ENCODE data around the gene PARP16.
"Not testable (repeated sequence)": the region's sequence is repeated elsewhere in the genome, so short reads cannot be mapped to it uniquely, and the experiment has no call there.

Gene PARP16

GRCh38 chr15:65232520-65232919, 54.2 kb downstream of the PARP16 start:
- DNase-seq = no peak

- no peak for DNase-seq
These were observed 55.4 kb downstream of the PARP16 start for GRCh38 chr15:65231306-65231705.

- DNase-seq = not testable (repeated sequence)
These were observed 59.8 kb downstream of the PARP16 start for GRCh38 chr15:65226901-65227300.

GRCh38 chr15:65226221-65226620, 60.5 kb downstream of the PARP16 start:
- no peak for DNase-seq

GRCh38 chr15:65223996-65224395, 62.7 kb downstream of the PARP16 start:
- no peak for DNase-seq

GRCh38 chr15:65222891-65223290, 63.8 kb downstream of the PARP16 start:
- no peak for DNase-seq

- no peak for DNase-seq
These were observed 65.0 kb downstream of the PARP16 start for GRCh38 chr15:65221697-65222096.

GRCh38 chr15:65219137-65219536, 67.5 kb downstream of the PARP16 start:
- no peak for DNase-seq

- DNase-seq = no peak
These were observed 68.9 kb downstream of the PARP16 start for GRCh38 chr15:65217526-65218482.

- no peak for DNase-seq
These were observed 71.2 kb downstream of the PARP16 start for GRCh38 chr15:65215496-65215895.

- DNase-seq = no peak
These were observed 72.7 kb downstream of the PARP16 start for GRCh38 chr15:65214010-65214409.

GRCh38 chr15:65213241-65213640, 73.4 kb downstream of the PARP16 start:
- DNase-seq = no peak

GRCh38 chr15:65212097-65212496, 74.6 kb downstream of the PARP16 start:
- DNase-seq = no peak

GRCh38 chr15:65211482-65211982, 75.2 kb downstream of the PARP16 start:
- DNase-seq = peak; percentile 36

- no peak for DNase-seq
These were observed 75.8 kb downstream of the PARP16 start, which contains the start of gene CILP for GRCh38 chr15:65210770-65211481. CILP (minus strand) TSS chr15:65211473; CDS start chr15:65209755, 1,718 bp downstream.

- no peak for DNase-seq
These were observed 76.7 kb downstream of the PARP16 start for GRCh38 chr15:65209701-65210643.

GRCh38 chr15:65208647-65209046, 78.0 kb downstream of the PARP16 start:
- DNase-seq = no peak
